GM06990 (cell line): ENCODE results near the gene ZNF782.

Experiments used
- DNase-seq: peaks from one replicate; pipeline ENCODE4 v3.0.0-alpha.2; 2011; ENCODE audit not compliant: insufficient read length; ENCODE audit errors: extremely low read depth
- H3K27me3 ChIP-seq: replicated peaks from 2 replicates; pipeline ENCODE4 v1.6.0; 2011; ENCODE audit warnings: low read length; ENCODE audit not compliant: control insufficient read depth, insufficient read depth
- H3K36me3 ChIP-seq: 2 replicates; pipeline ENCODE4 v1.5.1; 2011; ENCODE audit warnings: low read length; ENCODE audit not compliant: control insufficient read depth, insufficient read depth
- H3K4me3 ChIP-seq: replicated peaks from 2 replicates; pipeline ENCODE4 v1.5.1; 2011; ENCODE audit warnings: low read depth, mild to moderate bottlenecking, control low read depth, low read length
- TF ChIP-seq, protein P1 (sequence below): IDR thresholded peaks from 2 replicates; pipeline ENCODE4 v1.5.1; 2011; ENCODE audit warnings: low read length, control low read depth, mild to moderate bottlenecking, inconsistent platforms; ENCODE audit not compliant: insufficient read depth, poor library complexity, severe bottlenecking

The ZNF782 gene

GRCh38 chr9:96883922-96884321 lies 29.6 kb upstream of the ZNF782 start:
- no peaks in the 10 kb centered on the region for H3K27me3 ChIP-seq
- no peaks in the 10 kb centered on the region for H3K36me3 ChIP-seq
- no peak overlapping the region for H3K4me3 ChIP-seq
- no peak for DNase-seq
- TF ChIP-seq, protein P1, sequence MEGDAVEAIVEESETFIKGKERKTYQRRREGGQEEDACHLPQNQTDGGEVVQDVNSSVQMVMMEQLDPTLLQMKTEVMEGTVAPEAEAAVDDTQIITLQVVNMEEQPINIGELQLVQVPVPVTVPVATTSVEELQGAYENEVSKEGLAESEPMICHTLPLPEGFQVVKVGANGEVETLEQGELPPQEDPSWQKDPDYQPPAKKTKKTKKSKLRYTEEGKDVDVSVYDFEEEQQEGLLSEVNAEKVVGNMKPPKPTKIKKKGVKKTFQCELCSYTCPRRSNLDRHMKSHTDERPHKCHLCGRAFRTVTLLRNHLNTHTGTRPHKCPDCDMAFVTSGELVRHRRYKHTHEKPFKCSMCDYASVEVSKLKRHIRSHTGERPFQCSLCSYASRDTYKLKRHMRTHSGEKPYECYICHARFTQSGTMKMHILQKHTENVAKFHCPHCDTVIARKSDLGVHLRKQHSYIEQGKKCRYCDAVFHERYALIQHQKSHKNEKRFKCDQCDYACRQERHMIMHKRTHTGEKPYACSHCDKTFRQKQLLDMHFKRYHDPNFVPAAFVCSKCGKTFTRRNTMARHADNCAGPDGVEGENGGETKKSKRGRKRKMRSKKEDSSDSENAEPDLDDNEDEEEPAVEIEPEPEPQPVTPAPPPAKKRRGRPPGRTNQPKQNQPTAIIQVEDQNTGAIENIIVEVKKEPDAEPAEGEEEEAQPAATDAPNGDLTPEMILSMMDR = no peak

DNA sequence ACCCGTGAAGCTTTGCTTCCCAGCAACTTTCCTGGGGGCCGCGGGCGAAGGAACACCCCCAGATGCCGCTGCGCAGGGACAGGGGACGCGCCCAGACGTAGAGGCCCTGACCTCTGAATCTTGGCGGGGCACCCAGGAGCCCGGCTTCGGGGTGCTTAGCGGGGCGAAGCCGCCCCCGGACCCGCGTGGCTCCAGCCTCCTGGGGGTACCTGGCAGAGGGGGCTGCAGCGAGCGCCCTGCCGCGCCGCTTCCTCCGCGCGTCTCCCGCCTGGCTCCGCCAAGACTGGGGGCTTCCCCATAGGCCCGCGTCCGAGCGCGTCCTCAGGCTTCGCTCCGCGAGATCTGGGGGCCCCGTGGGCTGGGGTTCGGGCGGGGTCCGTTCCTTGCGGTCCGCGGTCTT lies 23.0 kb upstream of the ZNF782 start:
- Histone ChIP-seq H3K36me3 (no peaks in the 10 kb centered on the region), H3K4me3 (peak overlapping the region; percentile 72), H3K27me3 (no peaks in the 10 kb centered on the region)
- DNase-seq = no peak
- TF ChIP-seq, protein P1 = no peak

GRCh38 chr9:96875461-96876142 lies 21.3 kb upstream of the ZNF782 start:
- DNase-seq = peak; percentile 59
- TF ChIP-seq, protein P1 = peak; percentile 42
- no peaks in the 10 kb centered on the region for H3K36me3 ChIP-seq
- H3K4me3 ChIP-seq = peak overlapping the region; percentile 72
- no peaks in the 10 kb centered on the region for H3K27me3 ChIP-seq

DNA sequence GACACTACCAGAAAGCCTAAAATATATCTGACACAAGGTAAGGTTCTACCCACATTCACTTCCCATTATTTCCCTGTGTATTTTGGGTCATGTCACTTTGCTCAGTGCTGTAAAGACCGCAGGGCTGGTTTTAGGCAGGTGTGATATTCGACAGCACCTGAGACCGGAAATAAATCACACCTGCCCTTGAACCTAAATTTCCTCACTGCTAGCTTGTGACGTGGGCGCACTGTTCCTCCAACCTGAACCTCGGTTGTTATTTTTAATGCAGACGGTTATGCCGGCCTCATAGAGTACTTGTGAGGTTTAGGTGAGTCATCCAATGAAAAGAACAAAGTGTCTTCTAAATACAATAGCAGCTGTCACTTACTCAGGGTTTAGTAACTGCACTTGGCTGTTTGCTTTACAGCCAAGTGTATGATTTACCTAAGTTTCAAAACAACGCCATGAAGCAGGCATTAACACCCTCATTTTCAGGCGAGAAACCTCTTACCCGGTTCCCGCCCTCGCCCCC lies 20.7 kb upstream of the ZNF782 start:
- H3K4me3 ChIP-seq = peak overlapping the region; percentile 72
- TF ChIP-seq, protein P1 = no peak
- H3K27me3 ChIP-seq = no peaks in the 10 kb centered on the region
- peak; percentile 55 for DNase-seq
- no peaks in the 10 kb centered on the region for H3K36me3 ChIP-seq

- DNase-seq = no peak
- H3K27me3 ChIP-seq = no peaks in the 10 kb centered on the region
- TF ChIP-seq, protein P1 = no peak
- no peaks in the 10 kb centered on the region for H3K36me3 ChIP-seq
- no peak overlapping the region for H3K4me3 ChIP-seq
Observed at GRCh38 chr9:96874201-96874785, 20.0 kb upstream of the ZNF782 start.

DNA sequence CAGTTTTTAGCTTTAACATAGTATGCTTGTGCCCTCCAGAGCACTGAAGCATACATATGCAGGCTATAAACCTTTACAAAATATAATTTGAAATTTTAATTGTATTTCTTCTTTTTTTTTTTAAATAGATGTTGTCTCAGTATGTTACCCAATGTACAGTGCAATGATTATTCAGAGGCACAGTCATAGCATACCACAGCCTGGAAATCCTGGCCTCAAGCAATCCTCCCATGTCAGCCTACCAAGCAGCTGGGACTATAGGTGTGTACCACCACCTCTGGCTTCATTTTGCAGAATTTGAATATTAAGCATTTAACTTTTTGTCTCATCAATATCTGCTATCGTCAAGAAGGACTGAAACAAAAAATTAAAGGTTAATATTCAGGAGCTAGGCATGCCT lies 16.9 kb upstream of the ZNF782 start:
- DNase-seq = no peak
- H3K4me3 ChIP-seq = no peak overlapping the region
- TF ChIP-seq, protein P1 = no peak
- H3K36me3 ChIP-seq = no peaks in the 10 kb centered on the region
- H3K27me3 ChIP-seq = no peaks in the 10 kb centered on the region
